Testis (tissue), 3 donors: Measurements from ENCODE around the gene LRRC8D. TPM values are rescaled to one million over a fixed set of nuclear protein-coding genes. Genes with fewer than 3 reads are reported as not detected.

Source experiments
- DNase-seq: peaks from one replicate; pipeline ENCODE4 v3.0.0-alpha.2; 2019
- H3K27ac ChIP-seq, 2 donors: fragments of 200-600 bp; sonication (generic); one replicate each; pipeline ENCODE4 v1.5.1; 2019
- H3K27me3 ChIP-seq: fragments of 200-600 bp; sonication (generic); one replicate; pipeline ENCODE4 v1.5.1; 2019
- H3K36me3 ChIP-seq: fragments of 200-600 bp; sonication (generic); one replicate; pipeline ENCODE4 v1.5.1; 2017; ENCODE audit warnings: low read depth; ENCODE audit errors: missing control alignments
- H3K4me1 ChIP-seq: fragments of 200-600 bp; sonication (generic); one replicate; pipeline ENCODE4 v1.5.1; 2019
- H3K4me3 ChIP-seq, 2 donors: fragments of 200-600 bp; sonication (generic); one replicate each; pipeline ENCODE4 v1.5.1; 2017 to 2019
- H3K9me3 ChIP-seq: fragments of 200-600 bp; sonication (generic); one replicate; pipeline ENCODE4 v1.5.1; 2017
- POLR2A ChIP-seq: fragments of 450-650 bp; IDR thresholded peaks from one replicate; pipeline ENCODE4 v1.6.1; 2017; ENCODE audit warnings: antibody characterized with exemption, mild to moderate bottlenecking, moderate library complexity
- WGBS, 2 donors: methylation state at CpG; one replicate each; pipeline ENCODE4 v1.1.5; 2018; 5-methylcytosine and 5-hydroxymethylcytosine counted together
- intact Hi-C: fragments of 100-400 bp; cut with DNase I; formaldehyde crosslinking; loops from one replicate; pipeline ENCODE4 v1.15.1; 2023; ENCODE audit warnings: low total_unique reads
- polyA plus RNA-seq: library from polyadenylated mRNA; stranded (reverse); fragments of 350-450 nt; fragmentation: Illumina TruSeq; extraction: RNeasy Lipid Tissue Mini Kit (QIAGEN cat#74804); gene quantifications from one replicate; pipeline ENCODE4 v1.2.3, GENCODE V29; 2014; ENCODE audit warnings: low read depth, low replicate concordance; ENCODE audit not compliant: insufficient read depth
- total RNA-seq, 2 donors: library from RNA; depleted of rRNA; stranded (reverse); fragments of >200 nt; gene quantifications; one replicate each; pipeline ENCODE4 v1.2.3, GENCODE V29; 2016
- TF ChIP-seq, protein P1 (sequence below), 3 experiments: fragments of 450-650 bp in 2 of 3; fragments of 200-600 bp in 1 of 3; sonication (generic) in 1 of 3; IDR thresholded peaks; one replicate each; pipeline ENCODE4 v1.5.1; 2016 to 2019; ENCODE audit warnings: antibody characterized with exemption in 3 of 3, mild to moderate bottlenecking in 2 of 3, moderate library complexity in 1 of 3

Gene LRRC8D
- total and polyA plus RNA-seq, 3 donors from 2014 or later: 20.8 to 46.1 (median 41.1) TPM

DNA sequence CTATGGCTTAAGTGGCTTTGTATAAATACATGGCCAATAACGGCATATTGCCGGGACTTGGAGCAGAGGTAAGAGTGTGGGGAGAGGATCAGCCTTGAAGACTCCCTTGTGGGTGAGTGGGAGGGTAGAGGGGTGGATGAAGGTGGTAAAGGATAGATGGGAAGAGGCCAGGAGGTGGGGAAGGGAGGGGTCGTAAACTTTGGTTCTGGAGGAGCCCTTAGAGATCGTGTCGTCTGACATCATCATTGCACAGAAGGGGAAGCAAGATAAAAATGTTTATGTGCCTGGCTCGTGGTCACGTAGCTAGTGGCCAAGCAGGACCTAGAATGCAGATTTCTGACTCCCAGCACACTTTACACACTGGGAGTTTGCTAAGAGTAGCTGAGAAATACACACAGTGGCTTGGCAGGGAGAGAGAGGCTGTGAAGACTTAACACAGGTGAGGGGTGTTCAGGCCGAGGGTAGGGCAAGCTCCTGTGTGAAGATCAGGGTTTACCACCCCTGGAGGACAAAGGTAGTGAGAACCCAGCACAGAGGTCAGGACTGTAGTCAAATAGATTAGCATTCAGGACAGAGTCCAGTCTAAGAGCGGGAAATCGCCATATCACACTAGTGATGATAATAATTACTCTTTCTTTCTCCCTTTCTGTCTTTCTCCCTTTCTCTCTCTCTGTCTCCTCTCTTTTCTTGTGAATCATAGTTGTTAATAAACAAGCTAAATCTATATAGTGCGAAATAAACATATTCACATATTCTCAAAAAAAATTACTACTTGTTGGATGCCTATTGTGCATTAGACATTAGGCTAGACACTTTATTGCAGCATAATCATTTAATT is 75.5 kb downstream of the LRRC8D start:
- no peak for DNase-seq
- H3K4me3 ChIP-seq: no peak overlapping the region
- no peaks in the 10 kb centered on the region for H3K27me3 ChIP-seq
- WGBS, 2 donors: 84 to 89% methylated on average over 11 of the region's 11 CpGs
- no peaks in the 10 kb centered on the region for H3K9me3 ChIP-seq
- no peak overlapping the region for H3K27ac ChIP-seq
- TF ChIP-seq, protein P1, sequence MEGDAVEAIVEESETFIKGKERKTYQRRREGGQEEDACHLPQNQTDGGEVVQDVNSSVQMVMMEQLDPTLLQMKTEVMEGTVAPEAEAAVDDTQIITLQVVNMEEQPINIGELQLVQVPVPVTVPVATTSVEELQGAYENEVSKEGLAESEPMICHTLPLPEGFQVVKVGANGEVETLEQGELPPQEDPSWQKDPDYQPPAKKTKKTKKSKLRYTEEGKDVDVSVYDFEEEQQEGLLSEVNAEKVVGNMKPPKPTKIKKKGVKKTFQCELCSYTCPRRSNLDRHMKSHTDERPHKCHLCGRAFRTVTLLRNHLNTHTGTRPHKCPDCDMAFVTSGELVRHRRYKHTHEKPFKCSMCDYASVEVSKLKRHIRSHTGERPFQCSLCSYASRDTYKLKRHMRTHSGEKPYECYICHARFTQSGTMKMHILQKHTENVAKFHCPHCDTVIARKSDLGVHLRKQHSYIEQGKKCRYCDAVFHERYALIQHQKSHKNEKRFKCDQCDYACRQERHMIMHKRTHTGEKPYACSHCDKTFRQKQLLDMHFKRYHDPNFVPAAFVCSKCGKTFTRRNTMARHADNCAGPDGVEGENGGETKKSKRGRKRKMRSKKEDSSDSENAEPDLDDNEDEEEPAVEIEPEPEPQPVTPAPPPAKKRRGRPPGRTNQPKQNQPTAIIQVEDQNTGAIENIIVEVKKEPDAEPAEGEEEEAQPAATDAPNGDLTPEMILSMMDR (IDR thresholded peaks at IDR 0.05): no peak
- TF ChIP-seq POLR2A: no peak
- no peaks in the 10 kb centered on the region for H3K36me3 ChIP-seq
- intact Hi-C loops: no loop called here
- peaks cover 9% of the 10 kb centered on the region for H3K4me1 ChIP-seq

DNA sequence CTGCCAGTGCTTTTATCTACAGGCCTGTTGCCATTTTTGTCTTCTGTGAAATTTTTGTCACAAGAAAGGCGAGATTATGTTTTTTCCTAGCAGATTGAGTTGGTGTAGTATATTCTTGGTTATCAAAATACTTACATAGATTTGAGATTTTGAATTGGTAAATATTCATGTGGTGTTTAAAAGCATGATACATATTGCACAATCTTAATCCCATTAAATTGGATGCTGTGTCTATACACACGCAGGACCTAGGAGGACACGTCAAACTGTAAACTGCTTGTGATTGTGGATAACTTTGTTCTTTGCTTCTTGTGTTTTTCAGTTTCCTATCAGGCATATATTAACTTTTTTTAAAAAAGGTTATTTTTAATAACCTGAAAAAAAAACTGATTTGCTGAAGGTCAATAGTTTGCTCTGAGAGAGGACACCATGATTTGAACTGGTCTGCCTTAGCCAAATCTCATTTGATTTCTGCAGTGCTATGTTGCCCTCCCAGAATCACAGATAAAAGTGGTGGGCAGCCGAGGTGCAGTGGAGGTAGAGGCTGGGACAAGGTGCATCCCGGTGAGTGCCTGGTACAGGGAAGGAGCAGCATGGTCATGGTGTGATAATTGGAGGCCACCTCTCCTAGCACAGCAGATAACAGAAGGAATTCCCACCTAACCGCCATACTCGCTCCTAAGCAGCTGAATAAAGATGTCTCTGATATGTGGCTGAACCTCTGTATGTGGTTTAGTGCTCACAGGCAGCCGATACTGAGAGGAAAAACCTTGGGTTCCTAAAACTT is 76.7 kb downstream of the LRRC8D start:
- Histone ChIP-seq H3K27ac (no peak overlapping the region), H3K4me3 (no peak overlapping the region), H3K9me3 (no peaks in the 10 kb centered on the region), H3K27me3 (no peaks in the 10 kb centered on the region), H3K36me3 (no peaks in the 10 kb centered on the region), H3K4me1 (peaks cover 9% of the 10 kb centered on the region)
- TF ChIP-seq, protein P1 (IDR thresholded peaks at IDR 0.05): no peak
- TF ChIP-seq POLR2A: no peak
- DNase-seq: no peak
- intact Hi-C loops: no loop called here
- WGBS, 2 donors: 62 to 75% methylated on average over 8 of the region's 8 CpGs

DNA sequence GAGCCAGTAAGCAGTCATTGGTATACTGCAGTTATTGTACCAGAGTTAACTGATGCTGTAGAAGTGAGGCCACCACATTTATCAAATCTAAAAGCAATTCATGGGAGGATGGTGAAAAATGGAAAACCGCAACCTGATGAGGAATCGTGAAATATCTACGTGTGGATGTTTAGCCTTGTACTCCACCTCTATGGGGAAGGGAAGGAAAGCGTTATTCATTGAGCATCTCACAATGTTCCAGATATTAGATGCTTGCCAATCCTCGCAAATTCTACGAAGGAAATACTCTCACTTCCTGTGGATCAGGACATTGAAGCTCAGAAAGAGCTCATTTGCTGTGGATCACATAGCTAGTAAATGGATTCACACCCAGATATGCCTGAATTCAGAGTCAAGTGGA is 77.3 kb downstream of the LRRC8D start:
- Histone ChIP-seq H3K9me3 (no peaks in the 10 kb centered on the region), H3K27me3 (no peaks in the 10 kb centered on the region), H3K4me1 (peaks cover 9% of the 10 kb centered on the region), H3K27ac (no peak overlapping the region), H3K36me3 (no peaks in the 10 kb centered on the region), H3K4me3 (no peak overlapping the region)
- no peak for DNase-seq
- WGBS, 2 donors: 67 to 76% methylated on average over 6 of the region's 6 CpGs
- TF ChIP-seq, protein P1 (IDR thresholded peaks at IDR 0.05): no peak
- TF ChIP-seq POLR2A: no peak
- intact Hi-C loops: no loop called here

DNA sequence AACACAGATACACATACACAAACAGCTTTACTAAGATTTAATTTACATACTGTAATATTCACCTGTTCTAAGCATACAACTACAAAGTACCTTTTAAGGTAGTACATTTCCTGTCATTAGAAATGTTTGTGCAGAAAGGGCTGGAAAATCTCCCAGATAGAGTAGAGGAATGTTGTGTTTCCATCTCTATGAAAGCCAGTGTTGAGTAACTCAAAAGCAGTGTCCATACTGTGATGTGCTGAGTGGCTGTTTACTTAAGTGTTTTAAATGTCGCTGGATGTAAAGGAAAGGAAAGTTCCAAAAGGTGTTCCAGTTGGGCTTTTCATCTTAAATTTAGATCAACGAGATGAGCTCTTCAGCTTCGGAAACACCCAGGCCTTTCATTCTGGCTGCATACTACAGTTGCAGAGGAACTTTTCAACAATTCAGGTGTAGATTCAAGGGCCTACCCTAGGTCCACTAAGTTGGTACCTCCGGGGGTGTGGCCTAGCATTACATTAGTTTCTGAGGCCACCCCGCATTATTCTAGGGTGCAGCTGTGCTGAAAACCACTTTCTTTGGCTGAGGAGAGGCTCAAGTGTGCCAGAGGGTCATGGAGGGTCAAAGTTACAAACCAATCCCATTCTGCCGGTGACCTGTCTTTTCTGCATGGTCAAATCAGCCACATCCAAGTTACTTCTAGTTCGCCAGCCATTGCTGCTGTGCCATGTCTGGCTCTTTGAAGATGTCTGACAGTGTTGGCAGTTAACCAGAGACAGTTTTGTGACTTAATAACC is 78.1 kb downstream of the LRRC8D start:
- no peak overlapping the region for H3K27ac ChIP-seq
- intact Hi-C loops: no loop called here

More for the DNA sequence above, 78.1 kb downstream of the LRRC8D start:
- WGBS, 2 donors: 89 to 92% methylated on average over 7 of the region's 7 CpGs
- H3K36me3 ChIP-seq: no peaks in the 10 kb centered on the region
- H3K4me3 ChIP-seq: no peak overlapping the region
- H3K27me3 ChIP-seq: no peaks in the 10 kb centered on the region
- no peak for DNase-seq
- TF ChIP-seq, protein P1 (IDR thresholded peaks at IDR 0.05): no peak
- no peak for TF ChIP-seq POLR2A
- H3K4me1 ChIP-seq: peaks cover 10% of the 10 kb centered on the region
- H3K9me3 ChIP-seq: no peaks in the 10 kb centered on the region
